Occipital lobe (tissue), 2 donors: ENCODE data around the gene HINFP. TPM values are rescaled to one million over a fixed set of nuclear protein-coding genes. Genes with fewer than 3 reads are reported as not detected.

Experiments
- DNase-seq: peaks from one replicate; lab custom pipeline; 2025; lab: John Stamatoyannopoulos, UW
- total RNA-seq: library from RNA; depleted of rRNA; stranded (reverse); fragments of >200 nt; gene quantifications from one replicate; pipeline ENCODE4 v1.2.3, GENCODE V29; 2014

HINFP gene, protein sequence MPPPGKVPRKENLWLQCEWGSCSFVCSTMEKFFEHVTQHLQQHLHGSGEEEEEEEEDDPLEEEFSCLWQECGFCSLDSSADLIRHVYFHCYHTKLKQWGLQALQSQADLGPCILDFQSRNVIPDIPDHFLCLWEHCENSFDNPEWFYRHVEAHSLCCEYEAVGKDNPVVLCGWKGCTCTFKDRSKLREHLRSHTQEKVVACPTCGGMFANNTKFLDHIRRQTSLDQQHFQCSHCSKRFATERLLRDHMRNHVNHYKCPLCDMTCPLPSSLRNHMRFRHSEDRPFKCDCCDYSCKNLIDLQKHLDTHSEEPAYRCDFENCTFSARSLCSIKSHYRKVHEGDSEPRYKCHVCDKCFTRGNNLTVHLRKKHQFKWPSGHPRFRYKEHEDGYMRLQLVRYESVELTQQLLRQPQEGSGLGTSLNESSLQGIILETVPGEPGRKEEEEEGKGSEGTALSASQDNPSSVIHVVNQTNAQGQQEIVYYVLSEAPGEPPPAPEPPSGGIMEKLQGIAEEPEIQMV
- total RNA-seq, result 21.7 TPM

DNA sequence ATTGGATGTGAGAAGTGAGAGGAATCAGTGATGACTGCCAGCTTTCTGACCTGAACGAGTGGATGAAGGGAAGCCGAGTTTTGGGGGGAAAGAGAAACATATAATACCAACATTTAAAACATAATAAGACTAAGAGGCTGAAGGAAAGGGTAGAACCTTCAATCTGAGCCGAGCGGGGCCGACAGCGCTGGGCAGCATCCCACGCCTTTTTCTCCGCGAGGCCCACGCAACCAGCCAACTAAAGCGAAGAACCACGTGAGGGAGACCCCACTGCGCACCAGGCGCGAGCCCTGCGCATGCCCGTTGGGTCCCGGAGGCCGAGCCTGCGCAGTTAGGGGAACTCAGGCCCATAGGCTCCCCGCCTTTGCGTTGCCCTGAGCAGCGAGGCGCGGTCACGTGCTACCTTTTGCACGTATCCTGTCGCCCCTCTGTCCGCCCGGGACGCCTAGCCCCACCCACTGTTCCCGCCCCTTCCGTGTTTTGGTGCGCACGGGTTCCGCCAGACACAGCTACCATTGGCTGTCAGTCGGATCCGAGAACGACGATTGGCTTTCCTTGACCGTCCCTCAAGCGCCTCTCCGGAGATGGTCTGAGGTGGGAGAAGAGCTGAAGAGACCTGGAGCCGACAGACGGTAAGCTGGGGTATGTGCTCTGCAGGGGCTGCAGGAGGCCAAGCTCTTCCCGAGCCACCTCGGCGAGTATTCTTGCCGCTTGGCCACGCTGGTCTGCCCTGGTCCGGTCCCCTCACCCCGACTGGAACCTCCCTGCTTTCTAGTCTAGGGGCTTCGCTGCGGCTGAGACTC, at the start of gene HINFP:
Gene HINFP (plus strand): TSS at position 573 of the 803 bp plus-strand sequence. CDS start 5,365 bp downstream, outside the sequence.
- DNase-seq, result peak; percentile 100

DNA sequence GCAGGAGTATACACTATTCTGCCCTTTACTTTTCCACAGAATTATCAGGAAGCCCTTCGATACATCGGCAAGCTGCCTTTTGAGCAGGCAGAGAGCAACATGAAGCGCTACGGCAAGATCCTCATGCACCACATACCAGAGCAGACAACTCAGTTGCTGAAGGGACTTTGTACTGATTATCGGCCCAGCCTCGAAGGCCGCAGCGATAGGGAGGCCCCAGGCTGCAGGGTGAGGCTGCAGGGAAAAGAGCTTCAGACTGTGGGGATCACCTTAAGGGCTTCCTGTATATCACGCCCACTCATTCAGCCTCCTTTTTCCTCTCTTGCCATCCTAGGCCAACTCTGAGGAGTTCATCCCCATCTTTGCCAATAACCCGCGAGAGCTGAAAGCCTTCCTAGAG, 43.5 kb upstream of the HINFP start:
- no peak for DNase-seq

DNA sequence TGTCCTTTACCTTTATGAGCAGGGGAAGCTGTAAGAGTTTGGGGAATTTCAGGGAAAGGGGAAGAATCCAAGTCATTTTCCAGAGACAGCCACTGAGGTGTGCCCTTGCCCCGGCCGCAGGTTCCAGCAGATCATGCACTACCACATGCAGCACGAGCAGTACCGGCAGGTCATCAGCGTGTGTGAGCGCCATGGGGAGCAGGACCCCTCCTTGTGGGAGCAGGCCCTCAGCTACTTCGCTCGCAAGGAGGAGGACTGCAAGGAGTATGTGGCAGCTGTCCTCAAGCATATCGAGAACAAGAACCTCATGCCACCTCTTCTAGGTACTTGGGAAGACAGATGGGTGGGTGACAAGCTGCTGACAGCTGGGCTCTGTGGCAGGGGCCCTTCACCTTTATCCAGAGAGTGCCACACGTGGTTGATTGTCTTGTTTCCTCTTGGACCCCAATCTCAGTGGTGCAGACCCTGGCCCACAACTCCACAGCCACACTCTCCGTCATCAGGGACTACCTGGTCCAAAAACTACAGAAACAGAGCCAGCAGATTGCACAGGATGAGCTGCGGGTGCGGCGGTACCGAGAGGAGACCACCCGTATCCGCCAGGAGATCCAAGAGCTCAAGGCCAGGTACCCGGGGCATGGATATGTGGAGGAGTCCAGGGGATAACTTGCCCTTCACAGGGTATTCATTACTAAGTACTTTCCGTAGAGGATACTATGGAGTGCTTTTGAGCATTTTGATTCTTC, 42.5 kb upstream of the HINFP start:
- no peak for DNase-seq

DNA sequence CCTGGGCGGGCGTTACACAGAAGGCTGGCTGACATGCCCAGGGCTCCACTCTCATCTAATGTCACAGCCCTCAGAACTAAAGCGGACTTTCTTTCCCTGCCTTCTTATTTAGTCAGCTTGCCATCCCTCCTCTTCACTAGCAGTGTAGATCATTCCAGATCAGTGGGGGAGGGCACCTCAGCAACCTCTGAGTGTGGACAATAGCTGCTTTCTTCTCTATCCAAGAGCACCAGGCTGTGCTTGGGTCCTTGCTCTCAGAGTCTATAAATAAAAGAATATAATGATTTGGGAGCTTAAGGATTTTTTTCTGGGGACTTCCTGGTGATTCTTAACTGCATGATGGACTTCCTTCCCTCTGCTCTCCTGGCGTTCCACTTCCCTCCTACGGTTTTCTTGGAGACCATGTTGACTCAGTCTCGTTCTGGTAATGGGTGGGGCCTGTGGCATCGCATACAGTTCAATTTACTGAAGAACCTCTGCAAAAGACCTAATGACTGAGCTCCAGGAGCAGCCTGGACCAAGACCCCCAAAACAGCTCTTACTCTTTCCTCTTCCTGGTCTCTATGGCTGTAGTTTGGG, 39.6 kb upstream of the HINFP start:
- DNase-seq, result no peak

DNA sequence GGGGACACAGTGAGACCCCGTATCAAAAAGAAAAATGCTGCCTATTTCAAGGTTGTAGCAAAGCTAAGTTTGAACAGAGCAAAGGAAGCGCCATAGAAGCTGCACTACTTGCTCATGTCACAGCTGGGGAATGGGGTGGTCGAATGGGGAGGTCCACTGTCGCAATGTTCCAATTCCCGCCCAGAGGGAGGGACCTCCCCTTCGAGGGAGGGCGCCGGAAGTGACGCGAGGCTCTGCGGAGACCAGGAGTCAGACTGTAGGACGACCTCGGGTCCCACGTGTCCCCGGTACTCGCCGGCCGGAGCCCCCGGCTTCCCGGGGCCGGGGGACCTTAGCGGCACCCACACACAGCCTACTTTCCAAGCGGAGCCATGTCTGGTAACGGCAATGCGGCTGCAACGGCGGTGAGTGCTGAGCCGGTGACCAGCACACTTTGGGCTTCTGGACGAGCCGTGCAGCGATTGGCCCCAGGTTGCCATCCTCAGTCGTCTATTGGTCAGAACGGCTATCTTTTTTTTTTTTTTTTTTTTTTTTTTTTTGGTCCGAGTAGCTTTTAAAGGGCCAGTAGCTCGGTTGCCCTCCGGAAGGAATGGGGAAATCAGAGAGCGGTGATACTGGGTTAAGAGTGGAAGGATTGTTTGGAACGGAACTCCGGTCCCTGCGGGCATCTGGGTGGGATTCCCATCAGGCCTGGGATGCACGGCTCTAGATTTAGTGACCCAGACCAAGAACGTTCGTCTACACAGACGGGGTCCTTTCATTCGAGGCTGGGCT, 36.5 kb upstream of the HINFP start, which contains the start of gene HMBS:
Gene HMBS (plus strand): TSS at position 219 of the 774 bp plus-strand sequence. CDS start 153 bp downstream, at position 372.
- DNase-seq, result peak; percentile 92

DNA sequence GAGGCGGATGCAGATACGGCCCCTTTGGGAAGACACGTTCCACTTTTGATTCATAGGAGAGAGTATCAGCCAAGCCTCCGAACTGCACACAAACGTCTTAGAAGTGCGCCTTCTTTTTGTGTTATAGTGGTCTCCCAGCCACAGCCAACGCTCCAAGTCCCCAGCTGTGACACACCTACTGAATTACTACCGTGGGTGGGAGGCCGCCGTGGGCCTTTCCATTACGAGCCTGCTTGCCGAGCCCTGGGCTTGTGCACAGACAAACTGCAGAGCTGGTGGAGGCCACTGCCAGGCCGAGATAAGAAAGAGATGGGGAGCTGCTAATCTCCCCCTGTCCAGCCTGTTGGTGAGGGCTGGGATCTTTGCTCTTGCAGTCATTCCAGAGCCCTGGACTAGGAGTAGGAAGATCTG, 35.9 kb upstream of the HINFP start:
- no peak for DNase-seq

DNA sequence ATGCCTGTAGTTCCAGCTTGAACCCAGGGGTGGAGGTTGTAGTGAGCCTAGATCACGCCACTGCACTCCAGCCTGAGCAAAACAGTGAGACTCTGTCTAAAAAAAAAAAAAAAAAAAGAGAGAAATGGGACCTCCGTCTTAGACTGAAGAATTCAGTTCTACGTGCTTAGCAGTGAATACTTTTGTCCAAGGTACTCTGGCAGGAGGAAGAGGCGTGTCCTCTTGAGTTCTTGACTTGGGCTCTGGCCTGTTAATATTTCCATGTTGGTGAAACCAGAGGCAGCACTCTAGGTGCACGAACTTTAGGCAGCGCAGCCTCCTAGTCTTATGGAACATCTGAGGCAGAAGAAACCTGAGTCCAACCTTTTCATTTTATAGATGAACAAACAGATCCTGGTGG, 34.3 kb upstream of the HINFP start:
- no peak for DNase-seq

DNA sequence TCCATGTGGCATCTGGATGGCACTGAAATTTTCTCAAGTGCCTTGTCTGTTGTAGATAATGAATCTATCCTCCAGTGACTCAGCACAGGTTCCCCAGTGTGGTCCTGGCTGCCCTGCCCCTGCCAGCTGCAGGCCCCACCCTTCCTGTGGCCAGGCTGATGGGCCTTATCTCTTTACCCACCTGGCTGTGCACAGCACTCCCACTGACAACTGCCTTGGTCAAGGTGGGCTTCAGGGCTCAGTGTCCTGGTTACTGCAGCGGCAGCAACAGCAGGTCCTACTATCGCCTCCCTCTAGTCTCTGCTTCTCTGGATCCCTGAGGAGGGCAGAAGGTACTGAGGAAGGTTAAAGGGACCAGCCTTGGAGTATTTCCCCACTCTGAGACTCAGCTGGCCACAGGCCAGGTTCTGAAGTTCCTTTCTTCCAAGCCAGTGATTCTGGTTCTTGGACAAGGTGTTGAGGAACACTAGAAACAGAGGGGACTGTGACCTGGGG, 33.6 kb upstream of the HINFP start:
- DNase-seq, result no peak

DNA sequence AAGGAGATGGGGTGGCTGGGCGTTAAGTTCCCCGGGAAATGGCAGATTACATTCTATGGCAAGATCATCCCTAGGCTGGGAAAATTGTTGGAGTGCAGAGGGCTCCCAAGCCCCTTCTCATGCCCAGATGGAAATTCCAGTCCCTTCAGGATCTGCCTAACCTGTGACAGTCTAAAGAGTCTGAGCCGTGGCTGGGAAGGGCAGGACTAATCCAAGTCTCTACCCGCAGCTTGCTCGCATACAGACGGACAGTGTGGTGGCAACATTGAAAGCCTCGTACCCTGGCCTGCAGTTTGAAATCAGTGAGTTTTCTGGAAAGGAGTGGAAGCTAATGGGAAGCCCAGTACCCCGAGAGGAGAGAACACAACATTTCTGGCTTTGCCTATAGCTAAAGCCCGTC, 33.0 kb upstream of the HINFP start:
- DNase-seq, result no peak

DNA sequence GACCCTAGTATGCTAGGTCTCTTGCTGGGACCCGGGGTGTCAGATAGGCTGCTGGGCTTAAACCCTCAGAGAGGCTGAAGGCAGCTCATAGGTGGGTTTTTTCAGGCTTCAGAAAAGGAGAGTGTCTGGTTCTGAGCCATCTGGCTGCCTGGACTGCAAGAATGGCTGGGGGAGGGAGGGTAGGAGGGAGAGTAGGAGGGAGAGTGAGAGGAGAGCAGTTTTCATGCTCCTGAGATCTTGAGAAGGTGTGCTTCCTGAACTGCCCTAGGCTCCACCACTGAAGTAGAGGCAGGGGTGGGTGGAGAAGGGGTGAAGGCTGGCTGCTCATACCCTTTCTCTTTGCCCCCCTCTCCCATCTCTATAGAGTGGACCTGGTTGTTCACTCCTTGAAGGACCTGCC, 32.1 kb upstream of the HINFP start:
- no peak for DNase-seq

DNA sequence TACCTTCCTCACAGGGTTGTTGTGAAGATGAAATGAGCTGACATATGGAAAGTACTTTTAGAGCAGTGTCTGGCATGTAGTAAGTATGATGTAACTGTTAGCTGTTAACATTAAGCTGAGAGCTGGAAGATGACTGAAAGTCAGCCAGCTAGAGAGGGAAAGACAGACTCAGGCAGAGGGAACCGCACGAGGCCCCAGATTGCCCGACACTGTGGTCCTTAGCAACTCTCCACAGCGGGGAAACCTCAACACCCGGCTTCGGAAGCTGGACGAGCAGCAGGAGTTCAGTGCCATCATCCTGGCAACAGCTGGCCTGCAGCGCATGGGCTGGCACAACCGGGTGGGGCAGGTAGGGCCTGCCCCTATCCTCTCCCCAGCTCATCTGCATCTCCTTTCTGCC, 30.2 kb upstream of the HINFP start:
- no peak for DNase-seq

DNA sequence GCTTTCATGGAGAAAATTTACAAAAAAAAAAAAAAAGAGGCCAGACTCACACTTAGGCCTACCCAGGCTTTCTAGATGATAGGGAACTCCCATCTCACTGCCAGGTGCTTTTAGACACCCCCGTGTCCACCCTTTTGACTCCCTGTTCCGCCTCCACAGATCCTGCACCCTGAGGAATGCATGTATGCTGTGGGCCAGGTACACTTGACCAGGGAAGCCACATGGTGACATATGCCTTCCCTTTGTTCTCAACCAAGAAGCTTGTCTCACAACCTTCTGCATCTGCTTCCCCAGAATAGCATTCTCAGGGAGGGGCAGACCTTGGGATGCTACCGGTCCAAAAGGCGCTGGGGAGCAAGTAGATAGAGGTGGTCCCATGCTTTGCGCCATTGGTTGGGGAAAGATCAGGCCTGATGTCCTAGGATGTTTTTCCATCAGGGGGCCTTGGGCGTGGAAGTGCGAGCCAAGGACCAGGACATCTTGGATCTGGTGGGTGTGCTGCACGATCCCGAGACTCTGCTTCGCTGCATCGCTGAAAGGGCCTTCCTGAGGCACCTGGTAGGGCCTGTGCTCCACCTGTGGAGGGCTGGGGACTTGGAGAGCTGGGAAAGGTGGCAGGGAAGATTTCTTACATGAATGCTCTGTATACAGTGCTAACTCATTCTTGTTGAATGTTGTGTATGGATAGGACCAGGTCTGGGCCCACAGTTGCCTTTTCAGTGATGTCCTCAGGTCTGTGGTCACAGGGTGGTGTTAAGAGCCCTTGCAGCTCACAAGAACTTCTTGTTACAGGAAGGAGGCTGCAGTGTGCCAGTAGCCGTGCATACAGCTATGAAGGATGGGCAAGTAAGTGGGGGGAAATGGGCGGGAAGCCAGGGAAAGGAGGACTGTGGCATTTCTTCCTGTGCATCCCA, 29.2 kb upstream of the HINFP start:
- DNase-seq, result no peak

DNA sequence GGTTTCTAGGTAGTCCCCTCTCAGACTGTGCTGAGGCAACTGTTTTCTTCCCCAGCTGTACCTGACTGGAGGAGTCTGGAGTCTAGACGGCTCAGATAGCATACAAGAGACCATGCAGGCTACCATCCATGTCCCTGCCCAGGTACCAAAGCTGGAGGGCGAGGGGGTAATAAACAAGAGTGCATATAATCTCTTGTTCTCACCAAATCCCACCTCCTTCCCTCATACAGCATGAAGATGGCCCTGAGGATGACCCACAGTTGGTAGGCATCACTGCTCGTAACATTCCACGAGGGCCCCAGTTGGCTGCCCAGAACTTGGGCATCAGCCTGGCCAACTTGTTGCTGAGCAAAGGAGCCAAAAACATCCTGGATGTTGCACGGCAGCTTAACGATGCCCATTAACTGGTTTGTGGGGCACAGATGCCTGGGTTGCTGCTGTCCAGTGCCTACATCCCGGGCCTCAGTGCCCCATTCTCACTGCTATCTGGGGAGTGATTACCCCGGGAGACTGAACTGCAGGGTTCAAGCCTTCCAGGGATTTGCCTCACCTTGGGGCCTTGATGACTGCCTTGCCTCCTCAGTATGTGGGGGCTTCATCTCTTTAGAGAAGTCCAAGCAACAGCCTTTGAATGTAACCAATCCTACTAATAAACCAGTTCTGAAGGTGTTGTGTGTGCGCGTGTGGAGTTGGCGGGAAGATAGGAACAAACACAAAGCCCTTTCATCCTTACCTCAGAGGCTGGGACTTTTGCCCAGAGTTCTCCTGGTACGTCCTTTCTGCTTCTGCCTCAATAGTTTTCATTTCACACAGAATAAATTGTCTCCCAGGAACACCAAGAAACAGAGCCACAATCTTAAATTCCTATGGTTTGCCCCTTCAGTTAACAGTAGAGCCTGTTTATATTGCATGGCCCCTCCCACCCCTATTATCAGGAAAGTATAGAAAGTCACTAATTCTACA, 28.2 kb upstream of the HINFP start:
- no peak for DNase-seq

DNA sequence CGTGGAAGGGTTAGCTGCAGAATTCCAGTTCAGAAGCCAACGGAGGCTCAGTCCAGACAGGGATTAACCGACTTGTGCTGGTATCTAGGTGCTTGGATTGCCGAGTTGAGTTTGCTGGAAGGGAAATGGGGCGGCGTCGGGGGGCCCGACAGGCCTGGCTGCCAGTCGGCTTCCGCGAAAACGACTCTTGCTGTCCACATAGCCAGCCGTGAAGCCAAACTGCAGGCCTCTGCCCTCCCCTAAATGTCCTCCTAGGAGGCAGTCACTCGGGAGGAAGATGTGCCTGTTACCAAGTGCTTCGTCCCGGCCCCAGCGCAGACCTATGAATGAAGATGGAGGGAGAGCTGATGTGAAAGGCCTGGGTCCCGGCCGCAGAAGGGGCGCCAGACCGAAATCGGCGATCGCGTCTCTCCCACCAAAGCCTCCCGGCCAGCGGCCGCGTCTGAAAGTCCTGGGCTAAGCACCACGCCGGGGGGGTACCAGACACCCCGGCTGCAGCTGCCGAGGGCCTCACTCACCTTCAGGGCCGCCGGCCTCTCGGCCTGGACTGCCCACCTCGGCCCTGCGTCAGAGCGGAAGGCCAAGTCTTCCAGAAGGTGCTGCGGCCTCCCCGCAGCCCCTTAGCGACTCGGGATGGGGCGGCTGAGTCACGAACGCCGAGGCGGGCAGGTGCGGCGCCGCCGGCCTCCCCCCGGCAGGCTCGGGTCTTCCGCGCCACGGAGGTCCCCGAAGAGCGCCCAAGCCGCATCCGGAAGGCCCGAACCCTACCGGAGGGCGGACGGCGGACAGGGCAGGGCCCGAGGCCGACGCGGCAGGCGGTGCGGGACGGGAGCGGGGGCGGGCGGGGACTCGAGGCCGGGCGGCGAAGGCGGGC, 27.2 kb upstream of the HINFP start:
- DNase-seq, result no peak

DNA sequence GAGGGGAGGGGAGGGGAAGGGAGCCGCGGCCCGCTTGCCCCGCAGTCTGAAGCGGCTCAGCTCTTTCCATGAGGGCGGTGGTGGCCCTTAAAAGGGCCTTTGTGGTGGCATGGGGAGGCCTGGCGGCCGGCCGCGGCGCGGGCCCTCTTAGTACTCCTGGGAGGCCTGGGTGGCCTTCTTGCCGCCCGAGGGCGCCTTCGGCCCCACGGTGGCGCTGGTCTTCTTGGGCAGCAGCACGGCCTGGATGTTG, 26.6 kb upstream of the HINFP start:
- peak; percentile 66 for DNase-seq

DNA sequence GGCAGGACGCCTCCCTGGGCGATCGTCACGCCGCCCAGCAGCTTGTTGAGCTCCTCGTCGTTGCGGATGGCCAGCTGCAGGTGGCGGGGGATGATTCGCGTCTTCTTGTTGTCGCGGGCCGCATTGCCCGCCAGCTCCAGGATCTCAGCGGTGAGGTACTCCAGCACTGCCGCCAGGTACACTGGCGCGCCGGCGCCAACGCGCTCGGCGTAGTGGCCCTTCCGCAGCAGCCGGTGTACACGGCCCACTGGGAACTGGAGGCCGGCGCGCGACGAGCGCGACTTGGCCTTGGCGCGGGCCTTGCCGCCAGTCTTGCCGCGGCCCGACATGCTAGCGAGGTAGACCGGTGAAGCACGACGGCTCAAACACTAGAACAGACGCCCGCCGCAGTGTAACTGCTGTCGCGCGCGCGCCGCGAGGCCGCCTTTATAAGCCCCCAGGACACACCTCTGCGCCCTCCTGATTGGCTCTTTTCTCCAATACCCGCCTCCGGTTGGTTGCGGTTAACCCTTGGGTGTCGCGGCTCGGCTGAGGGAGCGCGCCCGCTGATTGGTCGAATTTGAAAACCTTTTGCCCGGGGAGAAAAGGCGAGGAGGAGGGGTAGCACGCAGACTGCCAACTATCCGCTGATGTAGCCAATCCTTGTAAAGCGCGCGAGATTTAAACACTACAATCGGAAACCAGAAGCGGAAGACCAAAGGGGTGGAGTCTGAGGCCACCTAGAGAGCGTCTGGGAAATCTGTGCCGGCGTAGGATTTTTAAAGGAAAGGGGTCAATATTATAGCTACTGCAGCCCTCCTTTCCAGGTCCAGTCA, 26.1 kb upstream of the HINFP start:
- peak; percentile 100 for DNase-seq
